ENCODE data around the gene GPR153. TPM values are rescaled to one million over a fixed set of nuclear protein-coding genes. Genes with fewer than 3 reads are reported as not detected.
A peak's percentile ranks its signal among the peaks of the same experiment; 100 is the strongest.

GPR153 gene
- polyA plus RNA-seq, 4 donors: 7.2 to 9.3 (median 7.7) TPM

- DNase-seq (ENCODE audit: low read depth in 4 of 4, low spot score in 3 of 4): no peak
Measured at GRCh38 chr1:6251233-6251632, 9.7 kb downstream of the GPR153 start.

DNA sequence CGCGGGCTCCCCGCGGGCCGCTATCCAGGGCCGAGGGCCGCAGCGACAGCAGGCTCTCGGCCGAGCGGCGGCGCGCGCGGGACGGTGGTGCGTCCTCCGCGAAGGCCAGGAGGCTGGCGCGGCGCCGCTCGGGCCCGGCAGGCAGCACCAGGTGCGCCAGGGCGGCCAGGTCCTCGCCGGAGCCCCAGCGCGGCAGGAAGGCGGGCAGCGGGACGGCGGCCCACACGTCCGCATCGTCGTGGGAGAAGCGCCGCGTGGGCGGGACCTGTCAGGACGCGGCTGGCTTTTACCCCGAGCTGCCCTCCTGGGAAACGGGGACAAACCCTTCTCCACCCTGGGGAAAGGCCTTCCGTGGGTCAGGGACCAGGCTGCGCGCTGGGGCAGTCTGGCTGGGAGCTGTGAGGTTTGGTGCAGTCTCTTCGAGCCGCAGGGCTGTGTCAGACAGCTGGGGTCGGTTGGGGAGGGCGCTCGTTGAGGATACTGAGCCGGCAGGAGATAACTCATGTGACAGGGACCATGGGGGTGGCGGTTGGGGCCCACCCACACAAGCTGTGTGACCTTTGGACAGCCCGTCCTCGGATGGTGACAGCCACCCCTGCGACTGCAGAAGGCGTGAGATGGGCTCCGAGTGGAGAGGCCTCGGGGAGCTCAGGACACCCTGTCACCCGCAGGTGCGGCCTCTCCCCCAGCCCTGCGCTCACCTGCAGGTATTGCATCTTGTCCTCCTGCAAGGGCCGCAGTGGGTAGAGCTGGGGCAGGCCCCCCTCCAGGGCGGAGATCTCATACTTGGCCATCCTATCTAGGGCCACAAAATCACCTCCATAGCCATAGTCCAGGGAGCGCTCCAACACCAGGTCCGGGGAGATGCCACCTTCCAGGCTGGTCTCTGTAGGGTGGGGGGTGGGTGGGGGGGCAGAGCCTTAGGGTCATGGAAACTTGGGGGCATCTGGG lies 10.9 kb downstream of the GPR153 start:
- DNase-seq (ENCODE audit: low read depth in 4 of 4, low spot score in 3 of 4): no peak

- DNase-seq (ENCODE audit: low read depth in 4 of 4, low spot score in 3 of 4): no peak
Measured at GRCh38 chr1:6248932-6249738, 11.8 kb downstream of the GPR153 start.

DNA sequence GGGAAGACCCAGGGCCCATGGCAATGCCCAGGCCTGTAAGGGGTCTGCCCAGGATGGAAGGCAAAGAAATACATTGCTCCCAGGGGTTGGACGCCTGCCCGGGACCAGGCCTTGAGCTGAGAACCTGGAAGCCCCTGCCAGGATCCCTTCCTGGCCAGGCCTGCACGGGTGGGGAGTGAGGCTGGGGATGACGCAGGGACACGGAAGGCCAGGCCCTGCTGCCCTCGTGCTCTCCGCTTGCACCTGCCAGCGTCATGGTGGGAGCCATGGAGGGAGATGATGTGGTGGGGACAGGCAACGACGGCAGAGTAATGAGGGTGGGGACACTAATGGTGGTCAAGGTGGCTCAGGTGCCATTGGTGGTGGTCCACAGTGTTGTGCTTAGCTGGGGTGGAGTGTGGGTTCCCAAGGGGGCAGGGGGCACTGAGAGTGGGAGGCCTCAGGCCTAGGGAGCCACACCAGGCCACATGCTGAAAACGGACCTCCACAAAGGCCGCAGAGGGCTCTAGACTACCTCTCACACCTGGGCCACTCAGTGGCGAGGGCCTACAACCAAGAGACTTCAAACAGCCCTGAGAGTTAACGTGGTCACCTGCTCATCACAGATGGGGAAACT lies 12.6 kb downstream of the GPR153 start:
- DNase-seq (ENCODE audit: low read depth in 4 of 4, low spot score in 3 of 4): no peak

DNA sequence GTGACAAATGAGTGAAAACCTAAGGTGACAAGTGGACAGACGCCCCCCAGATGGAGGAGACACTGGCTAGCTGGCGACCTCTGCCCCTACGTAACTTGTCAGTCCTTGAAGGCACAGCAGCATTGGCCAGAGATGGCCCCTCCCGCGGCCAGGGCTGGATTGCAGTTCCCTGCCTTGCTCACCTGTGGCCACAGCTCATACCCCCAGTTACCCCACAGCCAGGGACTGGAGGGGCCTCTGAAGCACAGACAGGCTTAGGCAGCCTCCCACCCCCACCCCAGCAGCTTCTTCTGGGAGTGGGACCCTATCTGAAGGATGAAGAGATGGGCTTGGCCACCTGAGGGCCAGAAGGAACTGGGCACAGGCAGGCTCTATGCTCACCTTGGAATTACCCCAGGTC lies 13.2 kb downstream of the GPR153 start:
- DNase-seq (ENCODE audit: low read depth in 4 of 4, low spot score in 3 of 4): no peak

DNA sequence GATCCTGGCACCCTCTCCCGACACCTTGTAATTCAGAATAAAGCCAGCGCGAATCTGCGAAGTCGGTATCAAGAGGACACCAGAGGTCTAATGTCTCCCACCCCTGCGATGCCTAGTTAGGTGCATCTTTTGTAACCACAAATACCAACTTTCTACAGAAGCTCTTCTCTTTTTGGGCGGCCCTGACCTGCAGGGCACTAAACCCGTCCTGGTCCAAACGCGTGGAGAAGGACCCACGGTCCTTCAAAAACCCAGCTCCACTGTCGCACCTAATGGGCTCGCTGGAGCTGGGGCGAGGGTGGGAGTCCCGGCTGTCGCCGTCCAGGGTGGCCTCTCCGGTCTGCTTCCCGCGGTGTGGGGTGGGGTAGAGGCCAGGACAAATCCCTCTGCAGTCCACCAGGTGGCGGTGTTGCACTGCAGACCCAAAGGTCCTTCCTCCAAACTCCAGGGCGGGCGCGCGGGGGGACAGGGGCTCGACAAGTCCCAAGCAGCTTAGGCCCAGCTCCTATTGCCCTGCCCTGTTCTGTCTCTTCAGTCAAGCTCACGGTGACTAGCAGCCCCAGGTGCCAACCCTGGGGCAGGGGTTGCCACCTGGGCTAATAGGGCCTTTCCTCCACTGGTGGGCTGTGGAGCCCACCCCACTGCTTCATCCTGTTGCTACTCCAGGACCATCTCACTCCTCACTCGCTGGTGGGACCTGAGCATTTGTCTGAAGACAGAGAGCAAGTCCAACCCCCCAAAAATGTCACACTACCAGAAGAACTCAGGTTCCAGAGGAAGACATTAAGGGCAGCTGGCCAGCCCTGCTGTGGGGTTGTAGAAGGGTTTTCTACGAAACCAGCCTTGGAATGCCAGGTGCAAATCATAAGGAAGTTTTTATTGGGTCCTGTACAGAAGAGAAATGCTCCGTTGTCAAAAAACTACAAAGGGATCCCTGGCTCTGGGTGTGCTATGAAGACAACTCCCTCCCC lies 14.1 kb downstream of the GPR153 start:
- DNase-seq (ENCODE audit: low read depth in 4 of 4, low spot score in 3 of 4): peak in 3 of 4 donors; percentile 70 to 74 (median 72)

GRCh38 chr1:6245869-6246496 lies 14.9 kb downstream of the GPR153 start:
- DNase-seq (ENCODE audit: low read depth in 4 of 4, low spot score in 3 of 4): no peak

DNA sequence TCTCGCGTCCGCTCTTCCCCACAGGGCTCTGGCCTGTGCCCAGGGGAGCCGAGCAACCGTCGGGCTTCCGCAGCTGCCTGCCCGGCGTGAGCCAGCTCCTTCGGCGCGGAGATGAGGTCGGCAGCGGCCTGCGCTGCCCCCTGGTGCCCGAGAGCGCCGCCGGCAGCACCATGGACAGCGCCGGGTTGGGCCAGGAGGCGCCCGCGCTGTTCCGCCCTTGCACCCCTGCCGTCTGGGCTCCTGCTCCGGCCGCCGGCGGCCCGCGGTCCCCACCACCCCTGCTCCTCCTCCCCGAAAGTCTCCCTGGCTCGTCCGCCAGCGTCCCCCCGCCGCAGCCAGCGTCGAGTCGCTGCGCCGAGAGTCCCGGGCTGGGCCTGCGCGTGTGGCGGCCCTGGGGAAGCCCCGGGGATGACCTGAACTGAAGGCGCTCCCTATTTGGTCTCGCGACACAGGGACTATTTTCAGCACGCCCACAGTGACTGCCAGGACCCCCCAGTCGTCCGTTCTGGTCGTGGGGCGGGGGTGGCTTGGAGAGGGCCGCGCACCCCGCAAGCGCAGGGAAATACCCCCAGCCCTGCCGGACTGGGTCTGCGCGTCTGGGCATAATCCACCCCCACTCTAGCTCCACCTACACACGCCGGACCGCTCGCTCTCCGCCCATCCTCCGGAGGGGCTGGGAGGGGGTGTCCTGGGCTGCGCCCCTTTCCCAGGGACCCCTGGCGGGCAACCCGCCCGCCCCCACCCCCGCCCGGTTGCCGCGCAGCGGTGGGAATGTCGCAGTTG lies 15.6 kb downstream of the GPR153 start:
- peak in 3 of 4 donors; percentile 69 to 84 (median 75) for DNase-seq (ENCODE audit: low read depth in 4 of 4, low spot score in 3 of 4)

DNA sequence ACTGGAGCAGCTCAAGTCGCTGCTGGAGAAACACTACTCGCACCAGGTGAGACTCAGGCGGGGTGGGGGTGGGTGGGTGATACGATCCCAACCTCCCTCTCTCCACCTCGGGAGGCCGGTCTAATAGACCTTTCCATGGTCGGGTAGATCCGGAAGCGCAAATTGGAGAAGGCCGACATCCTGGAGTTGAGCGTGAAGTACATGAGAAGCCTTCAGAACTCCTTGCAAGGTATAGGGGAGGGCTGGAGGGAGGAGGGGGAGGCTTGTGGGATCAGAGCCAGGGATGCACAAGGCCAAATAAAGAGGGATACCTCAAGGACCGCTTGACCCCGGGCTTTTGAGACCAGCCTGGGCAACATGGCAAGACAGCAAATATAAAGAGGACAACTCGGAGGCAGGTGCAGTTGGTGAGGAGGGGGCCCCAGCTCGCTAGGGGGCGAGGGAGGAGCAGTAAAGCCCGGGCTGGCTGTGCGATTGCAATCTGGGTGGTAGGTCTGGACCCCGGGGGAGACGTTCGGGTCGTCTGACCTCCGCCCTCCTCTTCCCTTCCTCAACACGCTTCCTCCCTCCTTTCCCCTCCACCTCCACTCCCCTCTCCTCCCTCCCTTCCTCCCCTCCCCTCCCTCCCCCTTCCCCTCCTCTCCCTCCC lies 16.4 kb downstream of the GPR153 start:
- no peak for DNase-seq (ENCODE audit: low read depth in 4 of 4, low spot score in 3 of 4)

- no peak for DNase-seq (ENCODE audit: low read depth in 4 of 4, low spot score in 3 of 4)
Measured at GRCh38 chr1:6243993-6244392, 16.9 kb downstream of the GPR153 start, which contains the start of gene HES3. Gene HES3 (plus strand): TSS chr1:6244179. CDS start chr1:6244366, 187 bp downstream.

DNA sequence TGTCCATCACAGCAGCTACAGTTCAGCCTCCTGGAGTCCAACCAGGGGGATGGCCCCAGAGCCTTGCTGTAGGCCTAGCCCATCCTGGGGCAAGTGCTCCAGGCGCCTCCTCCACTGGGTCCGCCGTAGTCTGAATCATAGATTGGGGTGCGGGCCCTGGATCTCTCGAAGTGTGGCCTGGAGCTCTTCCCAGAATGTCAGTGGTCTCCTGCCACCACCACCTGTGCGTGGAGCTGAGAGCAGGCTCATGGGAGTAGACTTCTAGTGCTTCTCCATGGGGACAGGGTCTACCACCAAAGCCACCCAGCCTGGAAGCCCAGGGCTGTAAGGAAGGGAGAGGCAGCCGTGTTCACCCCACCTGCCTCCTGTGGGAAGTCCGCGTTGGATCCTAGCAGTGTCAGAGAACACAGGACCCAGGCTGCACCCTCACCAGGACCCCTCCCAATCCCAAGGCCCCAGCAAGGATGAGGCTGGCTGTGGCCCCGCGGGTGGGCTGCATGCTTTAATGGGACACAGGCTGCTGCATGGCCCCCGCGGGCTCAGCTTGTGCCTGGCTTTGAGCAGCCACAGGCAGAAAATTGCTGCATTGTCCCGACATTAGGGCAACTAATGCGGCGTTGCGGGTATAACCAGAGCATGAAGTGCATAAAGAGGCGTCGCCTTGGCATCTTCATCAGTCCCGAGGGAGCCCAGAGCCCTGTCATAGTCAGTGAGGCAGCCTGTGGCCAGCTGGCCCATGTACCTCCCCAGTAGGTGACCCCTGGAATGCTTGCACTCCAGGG lies 17.7 kb downstream of the GPR153 start:
- DNase-seq (ENCODE audit: low read depth in 4 of 4, low spot score in 3 of 4): no peak

DNA sequence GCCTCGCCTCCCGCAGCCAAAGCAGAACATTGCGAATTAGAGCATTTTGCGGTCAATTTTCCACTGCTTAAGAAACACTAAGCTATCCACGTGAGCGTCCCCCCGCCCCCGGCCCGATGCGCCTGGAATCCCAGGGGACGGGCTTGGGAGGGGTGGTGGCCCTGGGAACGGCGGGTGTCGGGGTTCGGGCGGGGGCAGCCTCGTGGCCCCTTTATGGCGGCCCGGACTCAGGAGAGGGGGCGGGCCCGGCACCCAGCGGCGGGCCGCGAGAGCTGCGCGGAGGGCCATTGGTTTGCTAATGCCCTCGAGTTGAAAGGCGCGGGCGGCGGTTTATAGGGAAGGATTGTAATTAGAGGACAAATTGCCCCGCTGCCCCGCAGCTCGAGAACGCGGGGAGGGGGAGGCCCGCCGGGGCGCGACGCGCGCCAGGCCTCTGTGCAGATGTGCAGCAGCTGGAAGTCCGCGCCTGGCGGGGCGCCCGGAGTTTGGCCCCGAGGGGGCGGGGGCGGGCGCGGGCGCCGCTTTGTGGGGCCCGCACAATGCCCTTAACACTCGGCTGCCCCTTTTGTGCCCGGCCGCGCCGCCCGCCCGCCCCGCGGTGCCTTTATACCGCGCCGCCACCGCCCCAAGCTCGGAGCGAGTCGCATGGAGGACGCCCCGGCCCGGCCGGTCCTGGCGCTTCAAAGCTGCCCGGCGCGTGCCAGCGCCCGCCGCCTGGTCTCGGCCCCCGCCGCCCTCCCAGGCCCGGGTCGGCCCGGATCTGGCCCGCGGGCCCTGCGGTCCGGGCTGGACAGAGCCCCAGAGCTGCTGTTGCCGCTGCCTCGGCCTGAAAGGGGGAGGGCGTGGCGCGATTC lies 18.8 kb downstream of the GPR153 start:
- no peak for DNase-seq (ENCODE audit: low read depth in 4 of 4, low spot score in 3 of 4)

GRCh38 chr1:6241107-6241886 lies 19.6 kb downstream of the GPR153 start:
- DNase-seq (ENCODE audit: low read depth in 4 of 4, low spot score in 3 of 4): no peak

GRCh38 chr1:6239950-6240768 lies 20.7 kb downstream of the GPR153 start:
- DNase-seq (ENCODE audit: low read depth in 4 of 4, low spot score in 3 of 4): no peak
